Measurements from ENCODE around the gene CHMP1B.

DNA sequence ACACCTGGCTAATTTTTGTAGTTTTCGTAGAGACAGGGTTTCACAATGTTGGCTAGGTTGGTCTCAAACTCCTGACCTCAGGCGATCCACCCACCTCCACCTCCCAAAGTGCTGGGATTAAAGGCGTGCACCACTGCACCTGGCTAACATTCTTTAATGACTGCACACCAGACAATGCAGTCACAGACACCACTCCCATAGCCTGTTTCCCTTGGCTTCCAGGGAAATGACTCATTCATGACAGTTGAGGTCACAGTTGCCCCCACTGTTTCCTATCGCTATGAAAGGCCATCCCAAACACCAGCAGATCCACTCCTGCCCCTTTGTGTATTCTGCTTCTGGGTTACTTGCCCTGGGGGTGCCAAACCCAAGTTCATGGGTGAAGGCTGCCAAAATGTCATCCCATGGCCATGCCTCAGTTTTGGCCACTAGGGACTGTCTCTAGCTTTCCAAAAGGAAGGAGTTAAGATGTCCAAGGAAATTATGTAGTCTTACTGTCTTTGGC is 8.7 kb downstream of the CHMP1B start:
- TF ChIP-seq EP300 (IDR thresholded peaks at IDR 0.05), result no peak
- TF ChIP-seq, protein P1, sequence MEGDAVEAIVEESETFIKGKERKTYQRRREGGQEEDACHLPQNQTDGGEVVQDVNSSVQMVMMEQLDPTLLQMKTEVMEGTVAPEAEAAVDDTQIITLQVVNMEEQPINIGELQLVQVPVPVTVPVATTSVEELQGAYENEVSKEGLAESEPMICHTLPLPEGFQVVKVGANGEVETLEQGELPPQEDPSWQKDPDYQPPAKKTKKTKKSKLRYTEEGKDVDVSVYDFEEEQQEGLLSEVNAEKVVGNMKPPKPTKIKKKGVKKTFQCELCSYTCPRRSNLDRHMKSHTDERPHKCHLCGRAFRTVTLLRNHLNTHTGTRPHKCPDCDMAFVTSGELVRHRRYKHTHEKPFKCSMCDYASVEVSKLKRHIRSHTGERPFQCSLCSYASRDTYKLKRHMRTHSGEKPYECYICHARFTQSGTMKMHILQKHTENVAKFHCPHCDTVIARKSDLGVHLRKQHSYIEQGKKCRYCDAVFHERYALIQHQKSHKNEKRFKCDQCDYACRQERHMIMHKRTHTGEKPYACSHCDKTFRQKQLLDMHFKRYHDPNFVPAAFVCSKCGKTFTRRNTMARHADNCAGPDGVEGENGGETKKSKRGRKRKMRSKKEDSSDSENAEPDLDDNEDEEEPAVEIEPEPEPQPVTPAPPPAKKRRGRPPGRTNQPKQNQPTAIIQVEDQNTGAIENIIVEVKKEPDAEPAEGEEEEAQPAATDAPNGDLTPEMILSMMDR (IDR thresholded peaks at IDR 0.05), result no peak
